Suprapubic skin (tissue), 4 donors: ENCODE data around the gene SLC25A25. TPM values are rescaled to one million over a fixed set of nuclear protein-coding genes. Genes with fewer than 3 reads are reported as not detected.

ENCODE experiments used
- DNase-seq, 2 donors: peaks; one replicate each; pipeline ENCODE4 v3.0.0-alpha.2; 2019; ENCODE audit warnings: low spot score in 2 of 2
- H3K27ac ChIP-seq: fragments of 200-600 bp; sonication (generic); one replicate; pipeline ENCODE4 v1.5.1; 2019
- H3K27me3 ChIP-seq: fragments of 200-600 bp; sonication (generic); one replicate; pipeline ENCODE4 v1.5.1; 2019
- H3K36me3 ChIP-seq: fragments of 200-600 bp; sonication (generic); one replicate; pipeline ENCODE4 v1.5.1; 2019
- H3K4me1 ChIP-seq: fragments of 200-600 bp; sonication (generic); one replicate; pipeline ENCODE4 v1.5.1; 2019
- H3K4me3 ChIP-seq: fragments of 200-600 bp; sonication (generic); one replicate; pipeline ENCODE4 v1.5.1; 2019; ENCODE audit warnings: mild to moderate bottlenecking
- H3K9me3 ChIP-seq: fragments of 200-600 bp; sonication (generic); one replicate; pipeline ENCODE4 v1.5.1; 2019
- EP300 ChIP-seq: sonication (generic); formaldehyde crosslinking; IDR thresholded peaks from one replicate; pipeline ENCODE4 v1.6.1; 2017; ENCODE audit warnings: antibody characterized with exemption
- POLR2A ChIP-seq, 2 donors: fragments of 450-650 bp; IDR thresholded peaks; one replicate each; pipeline ENCODE4 v1.6.1; 2017; ENCODE audit warnings: antibody characterized with exemption in 2 of 2, mild to moderate bottlenecking in 2 of 2, moderate library complexity in 2 of 2
- POLR2AphosphoS5 ChIP-seq, 3 donors: sonication (generic); formaldehyde crosslinking; IDR thresholded peaks; one replicate each; pipeline ENCODE4 v1.6.1; 2017; ENCODE audit warnings: antibody characterized with exemption in 3 of 3
- WGBS: methylation state at CpG from one replicate; pipeline ENCODE4 v1.1.5; 2018; 5-methylcytosine and 5-hydroxymethylcytosine counted together
- total RNA-seq, 4 donors: library from RNA; depleted of rRNA; stranded (reverse); fragments of >200 nt; gene quantifications; one replicate each; pipeline ENCODE4 v1.1.0, GENCODE V29; 2016
- TF ChIP-seq, protein P1 (sequence below), 2 donors: fragments of 200-600 bp in 1 of 2; fragments of 450-650 bp in 1 of 2; sonication (generic) in 1 of 2; IDR thresholded peaks; one replicate each; pipeline ENCODE4 v1.5.1; 2016 to 2019; ENCODE audit warnings: antibody characterized with exemption in 2 of 2, mild to moderate bottlenecking in 1 of 2, moderate library complexity in 1 of 2

SLC25A25 gene
- total RNA-seq, 4 donors from 2014 or later, result 37.9 to 106 (median 66.5) TPM

GRCh38 chr9:128148509-128149000 lies 80.5 kb downstream of the SLC25A25 start:
- H3K4me1 ChIP-seq, result peaks cover 47% of the 10 kb centered on the region
- WGBS, result 11% methylated on average over 1 of the region's 5 CpGs
- no peak for TF ChIP-seq EP300
- no peaks in the 10 kb centered on the region for H3K36me3 ChIP-seq
- DNase-seq, result peak in 1 of 2 donors; percentile 55
- no peaks in the 10 kb centered on the region for H3K27me3 ChIP-seq
- H3K4me3 ChIP-seq, result no peak overlapping the region
- H3K9me3 ChIP-seq, result no peaks in the 10 kb centered on the region
- H3K27ac ChIP-seq, result peak overlapping the region; percentile 45

DNA sequence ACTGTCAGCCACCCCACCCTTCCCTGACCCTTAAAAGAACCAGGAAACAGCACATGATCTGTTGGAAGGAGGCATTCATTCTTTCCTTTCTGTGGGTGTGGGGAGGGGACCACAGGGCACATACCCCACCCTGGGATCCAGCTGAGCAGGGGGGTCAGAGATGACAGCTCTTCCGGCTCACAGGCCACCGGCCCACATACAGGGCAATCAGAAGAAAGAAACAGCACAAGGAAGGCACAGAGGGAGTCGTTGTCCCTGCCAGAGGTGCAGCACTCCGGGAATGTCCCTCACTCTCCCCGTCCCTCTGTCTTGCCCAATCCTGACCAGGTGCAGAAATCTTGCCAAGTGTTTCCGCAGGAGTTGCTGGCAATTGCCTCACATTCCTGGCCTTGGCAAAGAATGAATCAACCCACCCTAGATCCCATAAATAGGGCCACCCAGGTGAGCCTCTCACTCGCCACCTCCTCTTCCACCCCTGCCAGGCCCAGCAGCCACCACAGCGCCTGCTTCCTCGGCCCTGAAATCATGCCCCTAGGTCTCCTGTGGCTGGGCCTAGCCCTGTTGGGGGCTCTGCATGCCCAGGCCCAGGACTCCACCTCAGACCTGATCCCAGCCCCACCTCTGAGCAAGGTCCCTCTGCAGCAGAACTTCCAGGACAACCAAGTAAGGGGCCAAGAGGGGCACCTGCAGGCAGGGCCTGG lies 81.1 kb downstream of the SLC25A25 start, which contains the start of gene LCN2:
TSS of gene LCN2 (plus strand) at position 453 of the 701 bp plus-strand sequence. CDS start at position 526, 73 bp downstream.
- H3K27me3 ChIP-seq, result no peaks in the 10 kb centered on the region
- H3K4me1 ChIP-seq, result peaks cover 41% of the 10 kb centered on the region
- no peaks in the 10 kb centered on the region for H3K9me3 ChIP-seq
- TF ChIP-seq POLR2AphosphoS5 (IDR thresholded peaks at IDR 0.05), result peak in 2 of 3 donors; percentile 47 to 62
- no peak for TF ChIP-seq EP300
- H3K27ac ChIP-seq, result peak within 1 kb of the TSS; percentile 45
- 43% methylated on average over 9 of the region's 9 CpGs for WGBS
- H3K4me3 ChIP-seq, result no peak within 1 kb of the TSS
- peak in 1 of 2 donors; percentile 52 for DNase-seq
- H3K36me3 ChIP-seq, result no peaks in the 10 kb centered on the region

DNA sequence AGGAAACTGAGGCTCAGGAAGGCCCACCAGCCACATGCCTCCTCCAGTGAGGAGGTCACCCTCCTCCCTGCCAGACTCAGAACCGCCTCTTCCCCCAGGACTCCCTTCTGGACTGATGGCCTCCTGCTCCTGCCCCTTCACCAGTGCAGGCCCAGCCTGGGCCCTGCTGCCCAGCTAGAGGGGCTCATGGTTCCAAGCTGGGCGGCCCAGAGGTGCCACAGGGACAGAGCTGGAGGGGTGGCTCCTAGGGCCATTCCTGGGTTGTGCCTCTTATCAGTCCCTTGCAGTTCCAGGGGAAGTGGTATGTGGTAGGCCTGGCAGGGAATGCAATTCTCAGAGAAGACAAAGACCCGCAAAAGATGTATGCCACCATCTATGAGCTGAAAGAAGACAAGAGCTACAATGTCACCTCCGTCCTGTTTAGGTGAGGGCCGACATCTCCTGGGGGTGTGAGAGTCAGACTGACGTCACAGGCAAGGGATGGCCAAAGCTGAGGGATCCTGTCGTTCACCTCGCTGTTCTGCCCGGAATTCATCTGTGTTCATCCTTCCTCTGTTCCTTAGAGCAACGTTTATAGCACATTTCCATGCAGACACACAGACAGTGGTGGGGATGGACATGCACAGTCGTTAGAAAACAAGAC lies 82.0 kb downstream of the SLC25A25 start:
- peaks cover 36% of the 10 kb centered on the region for H3K4me1 ChIP-seq
- no peak for TF ChIP-seq POLR2A (IDR thresholded peaks at IDR 0.05)
- TF ChIP-seq EP300, result no peak
- no peak for TF ChIP-seq POLR2AphosphoS5 (IDR thresholded peaks at IDR 0.05)
- TF ChIP-seq, protein P1, sequence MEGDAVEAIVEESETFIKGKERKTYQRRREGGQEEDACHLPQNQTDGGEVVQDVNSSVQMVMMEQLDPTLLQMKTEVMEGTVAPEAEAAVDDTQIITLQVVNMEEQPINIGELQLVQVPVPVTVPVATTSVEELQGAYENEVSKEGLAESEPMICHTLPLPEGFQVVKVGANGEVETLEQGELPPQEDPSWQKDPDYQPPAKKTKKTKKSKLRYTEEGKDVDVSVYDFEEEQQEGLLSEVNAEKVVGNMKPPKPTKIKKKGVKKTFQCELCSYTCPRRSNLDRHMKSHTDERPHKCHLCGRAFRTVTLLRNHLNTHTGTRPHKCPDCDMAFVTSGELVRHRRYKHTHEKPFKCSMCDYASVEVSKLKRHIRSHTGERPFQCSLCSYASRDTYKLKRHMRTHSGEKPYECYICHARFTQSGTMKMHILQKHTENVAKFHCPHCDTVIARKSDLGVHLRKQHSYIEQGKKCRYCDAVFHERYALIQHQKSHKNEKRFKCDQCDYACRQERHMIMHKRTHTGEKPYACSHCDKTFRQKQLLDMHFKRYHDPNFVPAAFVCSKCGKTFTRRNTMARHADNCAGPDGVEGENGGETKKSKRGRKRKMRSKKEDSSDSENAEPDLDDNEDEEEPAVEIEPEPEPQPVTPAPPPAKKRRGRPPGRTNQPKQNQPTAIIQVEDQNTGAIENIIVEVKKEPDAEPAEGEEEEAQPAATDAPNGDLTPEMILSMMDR (IDR thresholded peaks at IDR 0.05), result no peak
- H3K36me3 ChIP-seq, result no peaks in the 10 kb centered on the region
- 60% methylated on average over 10 of the region's 11 CpGs for WGBS
- DNase-seq, result peak in 1 of 2 donors; percentile 50
- H3K4me3 ChIP-seq, result no peak overlapping the region
- H3K27me3 ChIP-seq, result no peaks in the 10 kb centered on the region
- no peaks in the 10 kb centered on the region for H3K9me3 ChIP-seq
- H3K27ac ChIP-seq, result no peak overlapping the region

GRCh38 chr9:128150594-128151308 lies 82.7 kb downstream of the SLC25A25 start:
- Histone ChIP-seq H3K36me3 (no peaks in the 10 kb centered on the region), H3K27me3 (no peaks in the 10 kb centered on the region), H3K27ac (no peak overlapping the region), H3K4me3 (no peak overlapping the region), H3K4me1 (peaks cover 30% of the 10 kb centered on the region), H3K9me3 (no peaks in the 10 kb centered on the region)
- 70% methylated on average over 19 of the region's 19 CpGs for WGBS
- DNase-seq, result peak in 1 of 2 donors; percentile 59
- TF ChIP-seq, protein P1 (IDR thresholded peaks at IDR 0.05), result no peak
- no peak for TF ChIP-seq POLR2A (IDR thresholded peaks at IDR 0.05)
- no peak for TF ChIP-seq POLR2AphosphoS5 (IDR thresholded peaks at IDR 0.05)
- no peak for TF ChIP-seq EP300

DNA sequence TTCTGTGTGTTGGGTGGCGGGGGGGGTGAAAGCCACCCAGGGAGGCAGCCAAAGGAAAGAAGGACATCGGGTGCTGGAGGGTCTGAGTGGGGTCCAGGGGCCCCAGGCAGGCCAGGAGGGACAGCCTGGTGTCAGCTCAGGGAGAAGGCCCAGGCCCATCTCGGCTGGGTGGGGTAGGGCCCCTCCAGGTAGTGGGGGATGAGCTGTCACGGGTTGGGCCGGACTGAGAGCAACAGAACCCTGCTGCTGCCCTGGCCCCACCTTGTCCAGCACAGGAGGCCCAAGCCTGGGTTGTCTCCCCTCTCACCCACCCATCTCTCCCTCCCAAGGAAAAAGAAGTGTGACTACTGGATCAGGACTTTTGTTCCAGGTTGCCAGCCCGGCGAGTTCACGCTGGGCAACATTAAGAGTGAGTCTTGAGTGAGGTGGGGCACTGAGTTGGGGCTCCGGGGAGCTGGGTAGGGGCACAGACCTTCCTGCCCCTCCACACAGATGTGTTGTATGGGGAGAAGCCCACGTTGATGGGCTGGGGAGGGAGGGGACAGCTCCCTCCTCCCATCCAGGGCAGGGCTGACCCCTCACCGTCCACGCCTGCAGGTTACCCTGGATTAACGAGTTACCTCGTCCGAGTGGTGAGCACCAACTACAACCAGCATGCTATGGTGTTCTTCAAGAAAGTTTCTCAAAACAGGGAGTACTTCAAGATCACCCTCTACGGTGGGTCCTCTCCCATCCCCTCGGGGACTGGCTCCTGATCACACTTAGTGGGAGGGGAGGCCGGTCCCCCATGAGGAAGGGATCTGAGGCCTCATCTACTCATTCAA lies 83.5 kb downstream of the SLC25A25 start:
- Histone ChIP-seq H3K4me3 (no peak overlapping the region), H3K4me1 (peaks cover 25% of the 10 kb centered on the region), H3K27ac (no peak overlapping the region), H3K36me3 (no peaks in the 10 kb centered on the region), H3K27me3 (no peaks in the 10 kb centered on the region), H3K9me3 (no peaks in the 10 kb centered on the region)
- DNase-seq, result peak in 1 of 2 donors; percentile 59
- 92% methylated on average over 15 of the region's 18 CpGs for WGBS
- TF ChIP-seq, protein P1 (IDR thresholded peaks at IDR 0.05), result no peak
